A673 (cell line): ENCODE measurements around the gene CD300LF. TPM values are rescaled to one million over a fixed set of nuclear protein-coding genes. Genes with fewer than 3 reads are reported as not detected.

Experiments used
- BruUV-seq: library from RNA; stranded (reverse); fragments of 400-500 nt; replicated peaks from 2 replicates; lab custom pipeline; 2021; lab: Mats Ljungman, UMichigan
- CTCF ChIA-PET: fragments of 300-600 bp; sonication (Branson Sonifier 250); formaldehyde crosslinking; loops from one replicate; lab custom pipeline; 2022; ENCODE audit warnings: antibody characterized with exemption; lab: Charles Lee
- POLR2A ChIA-PET: fragments of 300-600 bp; sonication (Branson Sonifier 250); formaldehyde crosslinking; loops from one replicate; lab custom pipeline; 2022; ENCODE audit warnings: antibody characterized with exemption; ENCODE audit not compliant: low non-redundant PET; lab: Charles Lee
- DNase-seq: peaks from one replicate; pipeline ENCODE4 v3.0.0-alpha.2; 2015; ENCODE audit warnings: low spot score
- H3K27ac ChIP-seq: fragments of 200-600 bp; sonication (generic); 2 replicates; pipeline ENCODE4 v1.5.1; 2016; ENCODE audit warnings: mixed run types, low read depth, mild to moderate bottlenecking, mixed read lengths, antibody characterized with exemption, low read length; ENCODE audit not compliant: poor library complexity, severe bottlenecking
- H3K27me3 ChIP-seq: fragments of 200-600 bp; sonication (generic); replicated peaks from 2 replicates; pipeline ENCODE4 v1.6.1; 2017; ENCODE audit warnings: mixed run types, low read depth, mild to moderate bottlenecking, mixed read lengths, antibody characterized with exemption, low read length; ENCODE audit not compliant: insufficient read depth, poor library complexity
- H3K36me3 ChIP-seq: fragments of 200-600 bp; sonication (generic); 2 replicates; pipeline ENCODE4 v1.6.1; 2016; ENCODE audit warnings: mixed run types, mild to moderate bottlenecking, mixed read lengths, antibody characterized with exemption, low read length; ENCODE audit not compliant: insufficient read depth, poor library complexity, severe bottlenecking
- H3K4me1 ChIP-seq: fragments of 200-600 bp; sonication (generic); 2 replicates; pipeline ENCODE4 v1.6.1; 2017; ENCODE audit warnings: mixed run types, mild to moderate bottlenecking, mixed read lengths, antibody characterized with exemption, low read length; ENCODE audit not compliant: insufficient read depth, poor library complexity, severe bottlenecking
- H3K4me3 ChIP-seq: fragments of 200-600 bp; sonication (generic); 2 replicates; pipeline ENCODE4 v1.5.1; 2016; ENCODE audit warnings: low read depth, mixed run types, mild to moderate bottlenecking, mixed read lengths, low read length; ENCODE audit not compliant: poor library complexity, severe bottlenecking
- H3K9me3 ChIP-seq: fragments of 200-600 bp; sonication (generic); 2 replicates; pipeline ENCODE4 v1.6.1; 2016; ENCODE audit warnings: mixed run types, low read depth, mild to moderate bottlenecking, mixed read lengths, antibody characterized with exemption, low read length; ENCODE audit not compliant: poor library complexity, severe bottlenecking
- CTCF ChIP-seq: fragments of 300-800, 200-600 bp; sonication (generic); conservative IDR thresholded peaks from 2 replicates; pipeline ENCODE4 v1.5.1; 2017; ENCODE audit warnings: low read depth, mild to moderate bottlenecking, antibody characterized with exemption, low read length, moderate library complexity, mixed read lengths
- EZH2 ChIP-seq: fragments of 200-600 bp; sonication (generic); IDR thresholded peaks from 2 replicates; pipeline ENCODE4 v1.6.1; 2017; ENCODE audit warnings: borderline replicate concordance, low read depth, mild to moderate bottlenecking, mixed read lengths, antibody characterized with exemption, low read length; ENCODE audit not compliant: poor library complexity, severe bottlenecking
- intact Hi-C: fragments of 100-400 bp; cut with micrococcal nuclease; formaldehyde crosslinking; loops from one replicate; pipeline ENCODE4 v1.10.0; 2022; ENCODE audit not compliant: unreplicated experiment
- total RNA-seq: library from RNA; stranded (reverse); gene quantifications from 2 replicates; pipeline ENCODE4 v1.2.3, GENCODE V29; 2021

Gene CD300LF
- total RNA-seq, 1 experiment from 2014 or later: not detected

DNA sequence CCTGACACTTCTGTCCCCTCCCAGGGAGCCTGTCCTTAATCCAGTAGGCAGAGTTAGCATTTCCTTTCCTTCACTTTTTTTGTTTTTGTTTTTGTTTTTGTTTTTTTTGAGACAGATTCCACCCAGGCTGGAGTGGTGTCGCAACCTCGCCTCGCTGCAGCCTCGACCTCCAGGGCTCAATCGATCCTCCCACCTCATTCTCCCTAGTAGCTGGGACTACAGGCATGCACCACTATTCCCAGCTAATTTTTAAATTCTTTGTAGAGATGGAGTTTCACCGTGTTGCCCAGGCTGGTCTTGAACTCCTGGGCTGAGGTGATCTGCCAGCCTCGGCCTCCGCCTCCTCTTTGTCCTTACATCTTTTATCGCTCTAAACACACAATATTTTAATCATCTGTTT is 39.7 kb upstream of the CD300LF start:
- TF ChIP-seq EZH2 (no peak), CTCF (no peak)
- no peaks in the 10 kb centered on the region for H3K27me3 ChIP-seq
- H3K36me3 ChIP-seq: no peaks in the 10 kb centered on the region
- no peak for DNase-seq
- POLR2A ChIA-PET: no interaction called here
- H3K4me1 ChIP-seq: peaks cover 12% of the 10 kb centered on the region
- CTCF ChIA-PET: no interaction called here
- no TSS peak for BruUV-seq
- intact Hi-C loops: no loop called here
- H3K27ac ChIP-seq: no peak overlapping the region
- H3K9me3 ChIP-seq: no peaks in the 10 kb centered on the region
- no peak overlapping the region for H3K4me3 ChIP-seq

- DNase-seq: no peak
- BruUV-seq: no TSS peak
- H3K4me1 ChIP-seq: peaks cover 6% of the 10 kb centered on the region
- H3K27ac ChIP-seq: peak overlapping the region; percentile 52
- H3K36me3 ChIP-seq: no peaks in the 10 kb centered on the region
- POLR2A ChIA-PET: interaction anchor here (0.6 kb wide), 1 partner anchor 10 kb away, joined by 6 read pairs; no protein-coding TSS in a partner anchor
- intact Hi-C loops: no loop called here
- H3K27me3 ChIP-seq: no peaks in the 10 kb centered on the region
- TF ChIP-seq EZH2 (no peak), CTCF (no peak)
- no peaks in the 10 kb centered on the region for H3K9me3 ChIP-seq
- CTCF ChIA-PET: interaction anchor here (0.6 to 1.5 kb wide), 5 partner anchors 12 to 237 kb away, joined by 4 to 10 read pairs (median 9); partner anchors contain the start of gene RAB37
- peak overlapping the region; percentile 80 for H3K4me3 ChIP-seq
Observed at GRCh38 chr17:74750327-74751069, 37.8 kb upstream of the CD300LF start.

DNA sequence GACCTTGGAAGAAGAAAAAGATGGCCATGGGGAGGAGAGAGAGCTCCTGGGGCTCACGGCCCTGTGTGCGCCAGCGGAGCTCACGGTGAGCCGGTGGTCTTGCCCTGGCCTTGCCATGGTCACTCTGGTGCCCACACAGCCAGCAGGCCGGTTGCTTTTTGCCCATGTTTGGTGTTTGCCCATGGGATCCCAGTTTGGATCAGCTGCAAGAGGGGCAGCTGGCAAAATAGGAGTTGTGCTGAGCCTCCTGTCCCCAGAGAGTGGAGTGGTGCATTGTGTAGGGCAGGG is 37.3 kb upstream of the CD300LF start:
- Histone ChIP-seq H3K9me3 (no peaks in the 10 kb centered on the region), H3K27me3 (no peaks in the 10 kb centered on the region), H3K36me3 (no peaks in the 10 kb centered on the region), H3K4me3 (peak overlapping the region; percentile 80), H3K4me1 (peaks cover 8% of the 10 kb centered on the region), H3K27ac (peak overlapping the region; percentile 52)
- CTCF ChIA-PET: interaction anchor here (0.7 to 1.5 kb wide), 4 partner anchors 11 to 236 kb away, joined by 4 to 9 read pairs (median 8); partner anchors contain the start of gene RAB37
- DNase-seq: no peak
- TF ChIP-seq CTCF: no peak
- no peak for TF ChIP-seq EZH2
- intact Hi-C loops: no loop called here
- BruUV-seq: no TSS peak
- POLR2A ChIA-PET: interaction anchor here (0.6 kb wide), 1 partner anchor 10 kb away, joined by 6 read pairs; no protein-coding TSS in a partner anchor
